ENCODE data around the gene SPARC.
"Not testable (repeated sequence)": the region's sequence is repeated elsewhere in the genome, so short reads cannot be mapped to it uniquely, and the experiment has no call there.

The SPARC gene

GRCh38 chr5:151700296-151700695 is 13.6 kb upstream of the SPARC start:
- DNase-seq = no peak

- no peak for DNase-seq
Measured at GRCh38 chr5:151699071-151699901, 12.6 kb upstream of the SPARC start.

GRCh38 chr5:151698081-151698480 is 11.4 kb upstream of the SPARC start:
- DNase-seq = not testable (repeated sequence)

- DNase-seq = no peak
Measured at GRCh38 chr5:151697452-151697851, 10.7 kb upstream of the SPARC start.

GRCh38 chr5:151696470-151697061 is 9.9 kb upstream of the SPARC start:
- DNase-seq = no peak

GRCh38 chr5:151695464-151695863 is 8.7 kb upstream of the SPARC start:
- DNase-seq = no peak

- DNase-seq = no peak
Measured at GRCh38 chr5:151694035-151694485, 7.3 kb upstream of the SPARC start.

GRCh38 chr5:151692312-151692711 is 5.6 kb upstream of the SPARC start:
- DNase-seq = no peak

GRCh38 chr5:151691706-151692105 is 5.0 kb upstream of the SPARC start:
- DNase-seq = no peak

- not testable (repeated sequence) for DNase-seq
Measured at GRCh38 chr5:151689591-151689990, 2.9 kb upstream of the SPARC start.

- no peak for DNase-seq
Measured at GRCh38 chr5:151688436-151688835, 1.7 kb upstream of the SPARC start.

GRCh38 chr5:151685749-151686673 is 704 bp downstream of the SPARC start:
- no peak for DNase-seq

GRCh38 chr5:151684690-151685361 is 1.9 kb downstream of the SPARC start:
- DNase-seq = peak in 1 of 2 donors; percentile 19

GRCh38 chr5:151683986-151684588 is 2.6 kb downstream of the SPARC start:
- no peak for DNase-seq

- no peak for DNase-seq
Measured at GRCh38 chr5:151683444-151683843, 3.3 kb downstream of the SPARC start.

- DNase-seq = peak in 1 of 2 donors; percentile 54
Measured at GRCh38 chr5:151682751-151683331, 3.9 kb downstream of the SPARC start.

- DNase-seq = no peak
Measured at GRCh38 chr5:151682240-151682639, 4.5 kb downstream of the SPARC start.

- DNase-seq = no peak
Measured at GRCh38 chr5:151680944-151681427, 5.7 kb downstream of the SPARC start.

GRCh38 chr5:151680156-151680505 is 6.6 kb downstream of the SPARC start:
- not testable (repeated sequence) for DNase-seq

- no peak for DNase-seq
Measured at GRCh38 chr5:151679421-151680155, 7.1 kb downstream of the SPARC start.

- no peak for DNase-seq
Measured at GRCh38 chr5:151678713-151679112, 8.0 kb downstream of the SPARC start.

Measured in bone marrow (tissue), 2 donors.